Liver (tissue), 9 donors: ENCODE data around the gene TSHZ2. TPM values are rescaled to one million over a fixed set of nuclear protein-coding genes. Genes with fewer than 3 reads are reported as not detected.

Experiments
- DNase-seq: peaks from one replicate; pipeline ENCODE4 v3.0.0-alpha.2; 2017; ENCODE audit warnings: low spot score
- H3K27ac ChIP-seq, 2 donors: one replicate each; pipeline ENCODE4 v1.7.0; 2013; ENCODE audit warnings: inconsistent platforms in 2 of 2, low read length in 2 of 2, control low read depth in 1 of 2, low read depth in 1 of 2, mild to moderate bottlenecking in 1 of 2
- H3K27me3 ChIP-seq, 4 donors: one replicate each; pipeline versions ENCODE4 v1.6.1 to v1.7.0; 2013; ENCODE audit warnings: low read length in 3 of 4, inconsistent platforms in 1 of 4, mild to moderate bottlenecking in 1 of 4, moderate library complexity in 1 of 4; ENCODE audit not compliant: control insufficient read depth in 4 of 4, insufficient read depth in 4 of 4
- H3K36me3 ChIP-seq, 4 donors: one replicate each; pipeline versions ENCODE4 v1.6.1 to v1.7.0; 2013; ENCODE audit warnings: low read length in 3 of 4, mild to moderate bottlenecking in 3 of 4, low read depth in 1 of 4, moderate library complexity in 1 of 4; ENCODE audit not compliant: control insufficient read depth in 4 of 4, insufficient read depth in 3 of 4
- H3K4me1 ChIP-seq, 4 donors: one replicate each; pipeline versions ENCODE4 v1.6.1 to v1.7.0; 2013; ENCODE audit warnings: low read length in 3 of 4, mild to moderate bottlenecking in 3 of 4, moderate library complexity in 1 of 4; ENCODE audit not compliant: control insufficient read depth in 4 of 4, insufficient read depth in 4 of 4
- H3K4me3 ChIP-seq, 3 donors: one replicate each; pipeline versions ENCODE4 v1.6.1 to v1.7.0; 2013; ENCODE audit warnings: low read length in 3 of 3, control low read depth in 1 of 3, low read depth in 1 of 3, mild to moderate bottlenecking in 1 of 3
- H3K9ac ChIP-seq, 2 donors: one replicate each; pipeline ENCODE4 v1.7.0; 2013; ENCODE audit warnings: low read length in 2 of 2, mild to moderate bottlenecking in 2 of 2, moderate library complexity in 2 of 2, control low read depth in 1 of 2, low read depth in 1 of 2
- H3K9me3 ChIP-seq, 4 donors: one replicate each; pipeline versions ENCODE4 v1.6.1 to v1.7.0; 2013; ENCODE audit warnings: low read length in 3 of 4; ENCODE audit not compliant: control insufficient read depth in 4 of 4
- FOXA1 ChIP-seq: IDR thresholded peaks from 2 replicates; pipeline ENCODE4 v1.6.1; 2016; ENCODE audit warnings: antibody characterized with exemption
- FOXA2 ChIP-seq: IDR thresholded peaks from 2 replicates; pipeline ENCODE4 v1.6.1; 2016; ENCODE audit warnings: antibody characterized with exemption
- GABPA ChIP-seq, 2 donors: IDR thresholded peaks in 1 of 2; conservative IDR thresholded peaks in 1 of 2; 2 replicates each; pipeline ENCODE4 v1.6.1; 2016; ENCODE audit warnings: antibody characterized with exemption in 2 of 2, mild to moderate bottlenecking in 1 of 2, moderate library complexity in 1 of 2
- HNF4A ChIP-seq, 2 donors: conservative IDR thresholded peaks; 2 replicates each; pipeline ENCODE4 v1.6.1; 2016; ENCODE audit warnings: antibody characterized with exemption in 2 of 2, mild to moderate bottlenecking in 2 of 2
- HNF4G ChIP-seq: IDR thresholded peaks from 2 replicates; pipeline ENCODE4 v1.6.1; 2016; ENCODE audit warnings: antibody characterized with exemption
- NR2F2 ChIP-seq: IDR thresholded peaks from 2 replicates; pipeline ENCODE4 v1.6.1; 2016; ENCODE audit warnings: antibody characterized with exemption
- RAD21 ChIP-seq, 2 donors: IDR thresholded peaks; 2 replicates each; pipeline ENCODE4 v1.6.1; 2016; ENCODE audit warnings: antibody characterized with exemption in 2 of 2, mild to moderate bottlenecking in 2 of 2
- RXRA ChIP-seq, 2 donors: IDR thresholded peaks; 2 replicates each; pipeline ENCODE4 v1.6.1; 2017 to 2018; ENCODE audit warnings: antibody characterized with exemption in 2 of 2, mild to moderate bottlenecking in 1 of 2
- SP1 ChIP-seq: IDR thresholded peaks from 2 replicates; pipeline ENCODE4 v1.6.1; 2018; ENCODE audit warnings: antibody characterized with exemption, mild to moderate bottlenecking
- TAF1 ChIP-seq: conservative IDR thresholded peaks from 2 replicates; pipeline ENCODE4 v1.6.1; 2016; ENCODE audit warnings: antibody characterized with exemption, mild to moderate bottlenecking
- YY1 ChIP-seq: IDR thresholded peaks from 2 replicates; pipeline ENCODE4 v1.6.1; 2016; ENCODE audit warnings: antibody characterized with exemption, mild to moderate bottlenecking
- WGBS: extraction: QIAGEN DNeasy Blood & Tissue Kit; methylation state at CpG from one replicate; pipeline ENCODE4 v1.1.7; 2013; 5-methylcytosine and 5-hydroxymethylcytosine counted together
- polyA plus RNA-seq, 2 donors: library from polyadenylated mRNA; stranded (reverse) in 1 of 2; unstranded in 1 of 2; fragments of 200-250 nt in 1 of 2; fragments of >200 nt in 1 of 2; fragmentation: Nextera tagmentation in 1 of 2; extraction: Ambion mirVana in 1 of 2; gene quantifications; one replicate each; pipeline versions ENCODE4 v1.2.1 to v1.2.3, GENCODE V29; 2013 to 2015
- total RNA-seq, 2 donors: library from RNA; depleted of rRNA; stranded (reverse); fragments of >200 nt; gene quantifications; one replicate each; pipeline ENCODE4 v1.2.3, GENCODE V29; 2014
- TF ChIP-seq, protein P1 (sequence below): IDR thresholded peaks from 2 replicates; pipeline ENCODE4 v1.6.1; 2016; ENCODE audit warnings: antibody characterized with exemption, mild to moderate bottlenecking
- TF ChIP-seq, protein P2 (sequence below): IDR thresholded peaks from 2 replicates; pipeline ENCODE4 v1.6.1; 2016; ENCODE audit warnings: antibody characterized with exemption
- TF ChIP-seq, protein P3 (sequence below): IDR thresholded peaks from 2 replicates; pipeline ENCODE4 v1.6.1; 2016; ENCODE audit warnings: antibody characterized with exemption
- TF ChIP-seq, protein P4 (sequence below): fragments of 150-350 bp; IDR thresholded peaks from 2 replicates; pipeline ENCODE4 v1.5.1; 2017; ENCODE audit warnings: improper control_type of control experiment, low read depth, low read length; ENCODE audit not compliant: missing input control
- donor health status: healthy.
- donor health status: healthy.
- donor health status: healthy.
- donor health status: healthy.
- donor health status: healthy.

TSHZ2 gene
- total and polyA plus RNA-seq, 4 donors, result 2.9 to 11.3 (median 7.8) TPM

DNA sequence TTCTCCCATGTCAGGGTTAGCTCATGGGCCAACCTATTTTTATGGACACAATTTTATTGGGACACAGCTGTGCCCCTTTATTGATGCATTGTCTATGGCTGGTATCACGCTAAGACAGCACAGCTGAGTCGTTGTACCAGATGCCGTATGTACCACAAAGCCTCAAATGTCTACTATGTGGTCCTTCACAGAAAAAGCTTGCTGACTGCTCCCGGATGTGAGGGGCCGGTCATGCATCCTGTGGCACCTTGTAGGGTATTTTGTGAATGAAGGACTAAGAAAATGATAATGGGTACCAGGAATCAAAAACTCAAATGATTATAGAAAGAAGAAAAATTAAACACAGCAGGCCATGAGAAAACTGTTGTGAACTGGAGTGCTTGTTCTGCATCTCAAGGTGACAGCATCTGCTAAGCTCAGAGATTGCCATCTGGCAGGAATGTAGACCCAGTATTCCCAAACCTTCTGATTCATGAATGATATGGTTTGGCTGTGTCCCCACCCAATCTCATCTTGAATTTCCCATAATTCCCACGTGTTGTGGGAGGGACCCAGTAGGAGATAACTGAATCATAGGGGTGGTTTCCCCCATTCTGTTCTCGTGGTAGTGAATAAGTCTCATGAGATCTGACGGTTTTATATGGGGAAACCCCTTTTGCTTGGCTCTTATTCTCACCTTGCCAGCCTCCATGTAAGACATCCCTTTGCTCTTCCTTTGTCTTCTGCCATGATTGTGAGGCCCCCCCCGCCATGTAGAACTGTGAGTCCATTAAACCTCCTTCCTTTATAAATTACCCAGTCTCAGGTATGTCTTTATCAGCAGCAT is 248.5 kb downstream of the TSHZ2 start (continued):
- TF ChIP-seq, protein P1, sequence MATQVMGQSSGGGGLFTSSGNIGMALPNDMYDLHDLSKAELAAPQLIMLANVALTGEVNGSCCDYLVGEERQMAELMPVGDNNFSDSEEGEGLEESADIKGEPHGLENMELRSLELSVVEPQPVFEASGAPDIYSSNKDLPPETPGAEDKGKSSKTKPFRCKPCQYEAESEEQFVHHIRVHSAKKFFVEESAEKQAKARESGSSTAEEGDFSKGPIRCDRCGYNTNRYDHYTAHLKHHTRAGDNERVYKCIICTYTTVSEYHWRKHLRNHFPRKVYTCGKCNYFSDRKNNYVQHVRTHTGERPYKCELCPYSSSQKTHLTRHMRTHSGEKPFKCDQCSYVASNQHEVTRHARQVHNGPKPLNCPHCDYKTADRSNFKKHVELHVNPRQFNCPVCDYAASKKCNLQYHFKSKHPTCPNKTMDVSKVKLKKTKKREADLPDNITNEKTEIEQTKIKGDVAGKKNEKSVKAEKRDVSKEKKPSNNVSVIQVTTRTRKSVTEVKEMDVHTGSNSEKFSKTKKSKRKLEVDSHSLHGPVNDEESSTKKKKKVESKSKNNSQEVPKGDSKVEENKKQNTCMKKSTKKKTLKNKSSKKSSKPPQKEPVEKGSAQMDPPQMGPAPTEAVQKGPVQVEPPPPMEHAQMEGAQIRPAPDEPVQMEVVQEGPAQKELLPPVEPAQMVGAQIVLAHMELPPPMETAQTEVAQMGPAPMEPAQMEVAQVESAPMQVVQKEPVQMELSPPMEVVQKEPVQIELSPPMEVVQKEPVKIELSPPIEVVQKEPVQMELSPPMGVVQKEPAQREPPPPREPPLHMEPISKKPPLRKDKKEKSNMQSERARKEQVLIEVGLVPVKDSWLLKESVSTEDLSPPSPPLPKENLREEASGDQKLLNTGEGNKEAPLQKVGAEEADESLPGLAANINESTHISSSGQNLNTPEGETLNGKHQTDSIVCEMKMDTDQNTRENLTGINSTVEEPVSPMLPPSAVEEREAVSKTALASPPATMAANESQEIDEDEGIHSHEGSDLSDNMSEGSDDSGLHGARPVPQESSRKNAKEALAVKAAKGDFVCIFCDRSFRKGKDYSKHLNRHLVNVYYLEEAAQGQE, result no peak
- TF ChIP-seq NR2F2, result no peak
- TF ChIP-seq TAF1, result no peak
- no peak for TF ChIP-seq HNF4A (conservative IDR thresholded peaks at IDR 0.05)
- no peak for TF ChIP-seq HNF4G

DNA sequence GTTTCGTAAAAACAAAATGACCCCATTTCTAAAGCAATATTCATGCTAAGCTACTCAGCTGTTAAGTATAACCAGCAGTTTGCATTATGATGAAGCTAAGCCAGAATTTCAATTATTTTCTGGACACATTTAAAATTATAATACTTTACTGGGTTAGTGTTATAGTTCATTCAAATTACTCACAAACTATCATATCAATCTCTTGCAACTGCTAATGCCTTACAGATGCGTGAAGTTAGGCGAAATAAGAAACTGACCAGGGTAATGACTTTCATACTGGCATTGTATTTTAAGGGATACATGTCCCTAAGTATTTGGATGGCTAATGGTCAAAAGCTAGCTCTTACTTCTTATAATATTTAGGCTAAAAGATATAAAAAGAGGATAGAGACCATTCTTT is 249.6 kb downstream of the TSHZ2 start:
- no peaks in the 10 kb centered on the region for H3K36me3 ChIP-seq
- H3K27me3 ChIP-seq, result no peaks in the 10 kb centered on the region
- 97% methylated on average over 3 of the region's 3 CpGs for WGBS
- H3K4me1 ChIP-seq, result peaks cover 0 to 4% (median 1%) of the 10 kb centered on the region in 4 donors
- no peak overlapping the region for H3K27ac ChIP-seq
- H3K9ac ChIP-seq, result no peak overlapping the region
- H3K9me3 ChIP-seq, result no peaks in the 10 kb centered on the region
- no peak for DNase-seq
- H3K4me3 ChIP-seq, result no peak overlapping the region
- TF ChIP-seq FOXA2 (no peak), YY1 (no peak), HNF4A (conservative IDR thresholded peaks at IDR 0.05) (no peak), FOXA1 (no peak), RXRA (IDR thresholded peaks at IDR 0.05) (no peak), HNF4G (no peak), GABPA (IDR thresholded peaks at IDR 0.05 in 1 of 2, conservative IDR thresholded peaks at IDR 0.05 in 1 of 2) (no peak), SP1 (no peak), RAD21 (IDR thresholded peaks at IDR 0.05) (no peak)
- TF ChIP-seq, protein P2, sequence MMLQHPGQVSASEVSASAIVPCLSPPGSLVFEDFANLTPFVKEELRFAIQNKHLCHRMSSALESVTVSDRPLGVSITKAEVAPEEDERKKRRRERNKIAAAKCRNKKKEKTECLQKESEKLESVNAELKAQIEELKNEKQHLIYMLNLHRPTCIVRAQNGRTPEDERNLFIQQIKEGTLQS, result no peak
- TF ChIP-seq, protein P1, result no peak
- TF ChIP-seq, protein P3, sequence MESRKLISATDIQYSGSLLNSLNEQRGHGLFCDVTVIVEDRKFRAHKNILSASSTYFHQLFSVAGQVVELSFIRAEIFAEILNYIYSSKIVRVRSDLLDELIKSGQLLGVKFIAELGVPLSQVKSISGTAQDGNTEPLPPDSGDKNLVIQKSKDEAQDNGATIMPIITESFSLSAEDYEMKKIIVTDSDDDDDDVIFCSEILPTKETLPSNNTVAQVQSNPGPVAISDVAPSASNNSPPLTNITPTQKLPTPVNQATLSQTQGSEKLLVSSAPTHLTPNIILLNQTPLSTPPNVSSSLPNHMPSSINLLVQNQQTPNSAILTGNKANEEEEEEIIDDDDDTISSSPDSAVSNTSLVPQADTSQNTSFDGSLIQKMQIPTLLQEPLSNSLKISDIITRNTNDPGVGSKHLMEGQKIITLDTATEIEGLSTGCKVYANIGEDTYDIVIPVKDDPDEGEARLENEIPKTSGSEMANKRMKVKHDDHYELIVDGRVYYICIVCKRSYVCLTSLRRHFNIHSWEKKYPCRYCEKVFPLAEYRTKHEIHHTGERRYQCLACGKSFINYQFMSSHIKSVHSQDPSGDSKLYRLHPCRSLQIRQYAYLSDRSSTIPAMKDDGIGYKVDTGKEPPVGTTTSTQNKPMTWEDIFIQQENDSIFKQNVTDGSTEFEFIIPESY, result no peak
- TF ChIP-seq, protein P4, sequence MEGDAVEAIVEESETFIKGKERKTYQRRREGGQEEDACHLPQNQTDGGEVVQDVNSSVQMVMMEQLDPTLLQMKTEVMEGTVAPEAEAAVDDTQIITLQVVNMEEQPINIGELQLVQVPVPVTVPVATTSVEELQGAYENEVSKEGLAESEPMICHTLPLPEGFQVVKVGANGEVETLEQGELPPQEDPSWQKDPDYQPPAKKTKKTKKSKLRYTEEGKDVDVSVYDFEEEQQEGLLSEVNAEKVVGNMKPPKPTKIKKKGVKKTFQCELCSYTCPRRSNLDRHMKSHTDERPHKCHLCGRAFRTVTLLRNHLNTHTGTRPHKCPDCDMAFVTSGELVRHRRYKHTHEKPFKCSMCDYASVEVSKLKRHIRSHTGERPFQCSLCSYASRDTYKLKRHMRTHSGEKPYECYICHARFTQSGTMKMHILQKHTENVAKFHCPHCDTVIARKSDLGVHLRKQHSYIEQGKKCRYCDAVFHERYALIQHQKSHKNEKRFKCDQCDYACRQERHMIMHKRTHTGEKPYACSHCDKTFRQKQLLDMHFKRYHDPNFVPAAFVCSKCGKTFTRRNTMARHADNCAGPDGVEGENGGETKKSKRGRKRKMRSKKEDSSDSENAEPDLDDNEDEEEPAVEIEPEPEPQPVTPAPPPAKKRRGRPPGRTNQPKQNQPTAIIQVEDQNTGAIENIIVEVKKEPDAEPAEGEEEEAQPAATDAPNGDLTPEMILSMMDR, result no peak
